ENCODE measurements around the gene OLFML2A. TPM values are rescaled to one million over a fixed set of nuclear protein-coding genes. Genes with fewer than 3 reads are reported as not detected.

Gene OLFML2A
- polyA plus RNA-seq, 1 donor from 2014 or later: 0.15 TPM

DNA sequence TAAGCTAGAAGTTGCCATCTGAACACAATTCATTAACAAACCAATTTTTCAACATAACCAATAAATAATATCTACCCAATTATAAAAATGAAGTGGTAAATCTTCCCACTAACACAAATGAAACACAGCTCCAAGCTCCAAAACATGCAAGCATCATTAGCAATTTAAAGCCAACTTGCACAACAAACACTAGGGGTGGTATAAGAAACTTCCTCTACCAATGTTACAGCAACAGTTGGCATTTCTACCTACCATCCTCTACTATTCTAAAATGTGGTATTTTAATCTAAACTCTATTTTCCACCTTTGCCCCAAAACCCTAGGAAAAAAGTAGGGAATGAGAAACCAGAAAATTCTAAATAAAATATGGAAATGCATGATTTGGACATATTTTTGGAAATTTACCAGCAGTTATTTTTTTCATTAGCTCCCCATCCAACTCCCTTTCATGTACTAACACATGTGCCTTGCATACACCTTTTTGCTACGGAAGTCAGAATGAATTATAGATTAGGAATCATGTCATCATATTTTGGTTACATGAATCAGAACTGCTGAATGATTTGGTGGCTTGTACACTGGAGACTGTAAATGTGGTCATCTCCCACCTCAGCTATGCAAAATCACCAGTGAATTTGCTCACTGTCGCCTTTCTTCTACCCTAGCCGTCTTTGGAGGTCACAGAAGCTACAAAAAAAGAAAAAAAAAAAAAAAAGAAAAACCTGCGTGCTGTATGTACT is 9.9 kb upstream of the OLFML2A start:
- TF ChIP-seq CTCF (IDR thresholded peaks at IDR 0.05; ENCODE audit: poor library complexity, severe bottlenecking): peak; percentile 24
- TF ChIP-seq EZH2 (IDR thresholded peaks at IDR 0.05; ENCODE audit: borderline replicate concordance, insufficient read depth, low read length, poor library complexity, severe bottlenecking): no peak
- peaks cover 31% of the 10 kb centered on the region for H3K27me3 ChIP-seq (ENCODE audit: insufficient read depth, low read depth, low read length)
- peaks cover 48% of the 10 kb centered on the region for H3K79me2 ChIP-seq (replicated peaks; ENCODE audit: insufficient read depth, low read length)
- no peaks in the 10 kb centered on the region for H3K9me3 ChIP-seq (ENCODE audit: low read length)
- no peak overlapping the region for H3K27ac ChIP-seq (ENCODE audit: low read length)
- no peaks in the 10 kb centered on the region for H3F3A ChIP-seq (ENCODE audit: insufficient read depth, low read length, poor library complexity, severe bottlenecking)
- H3K36me3 ChIP-seq (ENCODE audit: insufficient read depth, low read length): no peaks in the 10 kb centered on the region
- H3K9ac ChIP-seq (ENCODE audit: low read length): no peak overlapping the region
- no peak overlapping the region for H2AFZ ChIP-seq (ENCODE audit: low read depth, low read length)
- no peak overlapping the region for H3K4me3 ChIP-seq (ENCODE audit: low read length)
- H3K4me2 ChIP-seq (ENCODE audit: low read length): no peak overlapping the region
- H3K9me2 ChIP-seq (ENCODE audit: insufficient read depth, low read length): no peaks in the 10 kb centered on the region
- H4K20me1 ChIP-seq (ENCODE audit: insufficient read depth): no peaks in the 10 kb centered on the region

DNA sequence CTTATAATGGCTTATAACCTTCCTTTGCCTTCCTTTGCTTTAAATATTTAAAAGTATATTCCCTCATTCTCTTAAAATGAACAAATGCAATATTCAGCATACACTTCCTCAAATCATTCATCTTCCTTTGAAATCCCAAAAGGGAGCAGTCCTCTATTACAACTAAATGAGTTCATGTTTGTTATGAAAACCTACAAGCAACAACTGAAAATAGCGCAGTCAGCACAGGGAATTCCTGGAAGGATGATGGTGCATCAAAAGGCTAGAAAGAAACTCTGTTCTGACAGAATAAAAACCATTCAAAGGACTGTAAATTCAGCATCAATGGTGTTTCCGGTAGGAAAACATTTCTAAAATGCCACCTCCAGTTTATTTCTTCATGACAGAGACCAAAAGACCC is 9.1 kb upstream of the OLFML2A start:
- Histone ChIP-seq H4K20me1 (ENCODE audit: insufficient read depth) (no peaks in the 10 kb centered on the region), H3K36me3 (ENCODE audit: insufficient read depth, low read length) (no peaks in the 10 kb centered on the region), H3F3A (ENCODE audit: insufficient read depth, low read length, poor library complexity, severe bottlenecking) (no peaks in the 10 kb centered on the region), H3K4me2 (ENCODE audit: low read length) (no peak overlapping the region), H3K27me3 (ENCODE audit: insufficient read depth, low read depth, low read length) (peaks cover 31% of the 10 kb centered on the region), H2AFZ (ENCODE audit: low read depth, low read length) (no peak overlapping the region), H3K9me2 (ENCODE audit: insufficient read depth, low read length) (no peaks in the 10 kb centered on the region), H3K4me3 (ENCODE audit: low read length) (no peak overlapping the region), H3K9ac (ENCODE audit: low read length) (no peak overlapping the region), H3K79me2 (replicated peaks; ENCODE audit: insufficient read depth, low read length) (peaks cover 44% of the 10 kb centered on the region), H3K9me3 (ENCODE audit: low read length) (no peaks in the 10 kb centered on the region), H3K27ac (ENCODE audit: low read length) (no peak overlapping the region)
- TF ChIP-seq POLR2AphosphoS5 (IDR thresholded peaks at IDR 0.05) (no peak), TAF1 (IDR thresholded peaks at IDR 0.05; ENCODE audit: low read depth) (no peak), EZH2 (IDR thresholded peaks at IDR 0.05; ENCODE audit: borderline replicate concordance, insufficient read depth, low read length, poor library complexity, severe bottlenecking) (no peak), RAD21 (conservative IDR thresholded peaks at IDR 0.05) (no peak), EP300 (conservative IDR thresholded peaks at IDR 0.05; ENCODE audit: poor library complexity, severe bottlenecking) (no peak), MXI1 (conservative IDR thresholded peaks at IDR 0.05; ENCODE audit: poor library complexity, severe bottlenecking) (no peak), CTCF (IDR thresholded peaks at IDR 0.05; ENCODE audit: poor library complexity, severe bottlenecking) (no peak), SMC3 (conservative IDR thresholded peaks at IDR 0.05; ENCODE audit: poor library complexity) (no peak)
- TF ChIP-seq, protein P1, sequence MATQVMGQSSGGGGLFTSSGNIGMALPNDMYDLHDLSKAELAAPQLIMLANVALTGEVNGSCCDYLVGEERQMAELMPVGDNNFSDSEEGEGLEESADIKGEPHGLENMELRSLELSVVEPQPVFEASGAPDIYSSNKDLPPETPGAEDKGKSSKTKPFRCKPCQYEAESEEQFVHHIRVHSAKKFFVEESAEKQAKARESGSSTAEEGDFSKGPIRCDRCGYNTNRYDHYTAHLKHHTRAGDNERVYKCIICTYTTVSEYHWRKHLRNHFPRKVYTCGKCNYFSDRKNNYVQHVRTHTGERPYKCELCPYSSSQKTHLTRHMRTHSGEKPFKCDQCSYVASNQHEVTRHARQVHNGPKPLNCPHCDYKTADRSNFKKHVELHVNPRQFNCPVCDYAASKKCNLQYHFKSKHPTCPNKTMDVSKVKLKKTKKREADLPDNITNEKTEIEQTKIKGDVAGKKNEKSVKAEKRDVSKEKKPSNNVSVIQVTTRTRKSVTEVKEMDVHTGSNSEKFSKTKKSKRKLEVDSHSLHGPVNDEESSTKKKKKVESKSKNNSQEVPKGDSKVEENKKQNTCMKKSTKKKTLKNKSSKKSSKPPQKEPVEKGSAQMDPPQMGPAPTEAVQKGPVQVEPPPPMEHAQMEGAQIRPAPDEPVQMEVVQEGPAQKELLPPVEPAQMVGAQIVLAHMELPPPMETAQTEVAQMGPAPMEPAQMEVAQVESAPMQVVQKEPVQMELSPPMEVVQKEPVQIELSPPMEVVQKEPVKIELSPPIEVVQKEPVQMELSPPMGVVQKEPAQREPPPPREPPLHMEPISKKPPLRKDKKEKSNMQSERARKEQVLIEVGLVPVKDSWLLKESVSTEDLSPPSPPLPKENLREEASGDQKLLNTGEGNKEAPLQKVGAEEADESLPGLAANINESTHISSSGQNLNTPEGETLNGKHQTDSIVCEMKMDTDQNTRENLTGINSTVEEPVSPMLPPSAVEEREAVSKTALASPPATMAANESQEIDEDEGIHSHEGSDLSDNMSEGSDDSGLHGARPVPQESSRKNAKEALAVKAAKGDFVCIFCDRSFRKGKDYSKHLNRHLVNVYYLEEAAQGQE (IDR thresholded peaks at IDR 0.05; ENCODE audit: borderline replicate concordance): no peak

Measured in neural cell (in vitro differentiated cells).